Measurements from ENCODE around the gene ACTR3C.
A peak's percentile ranks its signal among the peaks of the same experiment; 100 is the strongest.

The ACTR3C gene

GRCh38 chr7:150322833-150323681, at the start of gene ACTR3C, which contains the start of gene LRRC61:
Gene ACTR3C, minus strand, starts transcription at chr7:150323545. Its CDS starts 28,249 bp downstream, at chr7:150295296.
Gene LRRC61, plus strand, starts transcription at chr7:150323355. Its CDS starts 13,507 bp downstream, at chr7:150336862.
- DNase-seq (ENCODE audit: low read depth) = no peak

DNA sequence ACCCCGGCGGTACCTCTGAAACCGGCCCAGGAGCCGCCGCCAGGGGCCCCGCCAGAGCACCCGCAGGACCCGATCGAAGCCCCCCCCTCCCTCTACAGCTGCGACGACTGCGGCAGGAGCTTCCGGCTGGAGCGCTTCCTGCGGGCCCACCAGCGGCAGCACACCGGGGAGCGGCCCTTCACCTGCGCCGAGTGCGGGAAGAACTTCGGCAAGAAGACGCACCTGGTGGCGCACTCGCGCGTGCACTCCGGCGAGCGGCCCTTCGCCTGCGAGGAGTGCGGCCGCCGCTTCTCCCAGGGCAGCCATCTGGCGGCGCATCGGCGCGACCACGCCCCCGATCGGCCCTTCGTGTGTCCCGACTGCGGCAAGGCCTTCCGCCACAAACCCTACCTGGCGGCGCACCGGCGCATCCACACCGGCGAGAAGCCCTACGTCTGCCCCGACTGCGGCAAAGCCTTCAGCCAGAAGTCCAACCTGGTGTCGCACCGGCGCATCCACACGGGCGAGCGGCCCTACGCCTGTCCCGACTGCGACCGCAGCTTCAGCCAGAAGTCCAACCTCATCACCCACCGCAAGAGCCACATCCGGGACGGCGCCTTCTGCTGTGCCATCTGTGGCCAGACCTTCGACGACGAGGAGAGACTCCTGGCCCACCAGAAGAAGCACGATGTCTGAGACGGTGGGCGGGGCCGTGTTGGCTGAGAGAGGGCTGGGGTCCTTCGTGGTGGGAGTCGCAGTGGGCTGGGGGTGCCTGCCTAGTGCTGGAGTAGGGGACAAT, 49.1 kb upstream of the ACTR3C start:
- DNase-seq (ENCODE audit: low read depth) = no peak

- no peak for DNase-seq (ENCODE audit: low read depth)
Measured at GRCh38 chr7:150371996-150372270, 48.6 kb upstream of the ACTR3C start.

DNA sequence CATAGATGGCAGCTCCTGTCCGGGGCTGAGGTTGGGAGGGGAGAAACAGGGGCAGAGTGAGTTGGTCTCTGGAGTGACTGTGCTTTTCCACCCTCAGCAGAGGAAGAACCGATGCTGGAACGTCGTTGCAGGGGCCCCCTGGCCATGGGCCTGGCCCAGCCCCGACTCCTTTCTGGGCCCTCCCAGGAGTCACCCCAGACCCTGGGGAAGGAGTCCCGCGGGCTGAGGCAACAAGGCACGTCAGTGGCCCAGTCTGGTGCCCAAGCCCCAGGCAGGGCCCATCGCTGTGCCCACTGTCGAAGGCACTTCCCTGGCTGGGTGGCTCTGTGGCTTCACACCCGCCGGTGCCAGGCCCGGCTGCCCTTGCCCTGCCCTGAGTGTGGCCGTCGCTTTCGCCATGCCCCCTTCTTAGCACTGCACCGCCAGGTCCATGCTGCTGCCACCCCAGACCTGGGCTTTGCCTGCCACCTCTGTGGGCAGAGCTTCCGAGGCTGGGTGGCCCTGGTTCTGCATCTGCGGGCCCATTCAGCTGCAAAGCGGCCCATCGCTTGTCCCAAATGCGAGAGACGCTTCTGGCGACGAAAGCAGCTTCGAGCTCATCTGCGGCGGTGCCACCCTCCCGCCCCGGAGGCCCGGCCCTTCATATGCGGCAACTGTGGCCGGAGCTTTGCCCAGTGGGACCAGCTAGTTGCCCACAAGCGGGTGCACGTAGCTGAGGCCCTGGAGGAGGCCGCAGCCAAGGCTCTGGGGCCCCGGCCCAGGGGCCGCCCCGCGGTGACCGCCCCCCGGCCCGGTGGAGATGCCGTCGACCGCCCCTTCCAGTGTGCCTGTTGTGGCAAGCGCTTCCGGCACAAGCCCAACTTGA, 48.0 kb upstream of the ACTR3C start:
- no peak for DNase-seq (ENCODE audit: low read depth)

DNA sequence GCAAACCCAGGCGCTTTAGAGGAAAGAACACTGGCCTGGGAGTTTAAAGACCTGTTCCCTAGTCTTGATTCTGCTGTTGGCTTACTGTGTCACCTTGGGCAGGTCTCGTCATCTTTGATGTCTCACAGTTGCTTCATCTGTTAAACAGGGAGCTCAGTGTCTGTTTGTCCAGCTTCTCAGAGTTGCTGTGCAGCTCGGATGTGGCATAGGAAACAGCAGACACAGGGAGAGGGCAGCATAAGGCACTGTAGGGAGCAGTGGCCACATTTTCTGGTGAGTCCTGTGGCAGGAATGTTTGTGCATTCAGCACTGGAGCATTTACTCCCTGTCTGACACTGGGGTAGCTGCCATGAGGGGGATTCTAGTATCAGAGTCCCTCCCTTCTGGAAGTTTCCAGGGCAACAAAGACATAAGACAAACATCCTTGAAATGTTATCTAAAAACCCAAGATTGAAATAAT, 47.3 kb upstream of the ACTR3C start:
- DNase-seq (ENCODE audit: low read depth) = peak; percentile 51

DNA sequence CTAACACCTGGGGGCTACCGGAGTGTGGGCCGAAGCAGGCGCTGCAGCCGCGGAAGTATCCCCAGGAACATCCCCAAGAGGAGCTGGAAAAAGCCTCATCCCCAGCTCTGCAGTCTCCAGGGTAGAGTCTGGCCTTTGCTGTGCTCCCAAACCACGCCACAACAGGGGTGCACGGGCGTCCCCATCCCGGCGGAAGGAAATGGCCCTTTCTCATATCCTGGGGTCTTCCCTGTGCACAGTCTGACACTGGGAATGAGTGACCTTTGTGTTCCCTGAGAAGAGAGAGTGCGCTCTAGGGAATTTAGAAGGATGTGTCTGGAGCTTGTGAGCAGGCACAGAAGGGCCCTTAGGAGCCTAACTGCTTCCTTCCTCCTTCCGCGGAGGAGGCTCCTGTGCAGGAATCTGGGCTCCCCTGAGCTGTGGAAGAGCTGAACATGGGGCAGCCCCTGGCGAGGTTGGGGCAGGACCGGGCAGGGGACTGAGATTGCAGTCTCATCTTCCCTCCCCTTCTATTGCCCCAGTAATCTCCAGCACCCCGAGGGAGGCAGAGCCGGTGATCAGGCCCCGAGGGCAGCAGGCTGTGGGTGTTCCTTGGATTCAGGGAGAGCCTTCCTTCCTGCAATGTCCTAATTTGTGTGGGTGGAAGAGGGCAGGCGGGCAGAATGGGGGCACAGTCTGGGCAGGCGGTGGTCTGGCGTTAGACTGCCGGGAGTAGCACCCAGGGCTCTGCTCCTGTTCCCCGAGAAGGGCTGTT, 46.6 kb upstream of the ACTR3C start:
- no peak for DNase-seq (ENCODE audit: low read depth)

DNA sequence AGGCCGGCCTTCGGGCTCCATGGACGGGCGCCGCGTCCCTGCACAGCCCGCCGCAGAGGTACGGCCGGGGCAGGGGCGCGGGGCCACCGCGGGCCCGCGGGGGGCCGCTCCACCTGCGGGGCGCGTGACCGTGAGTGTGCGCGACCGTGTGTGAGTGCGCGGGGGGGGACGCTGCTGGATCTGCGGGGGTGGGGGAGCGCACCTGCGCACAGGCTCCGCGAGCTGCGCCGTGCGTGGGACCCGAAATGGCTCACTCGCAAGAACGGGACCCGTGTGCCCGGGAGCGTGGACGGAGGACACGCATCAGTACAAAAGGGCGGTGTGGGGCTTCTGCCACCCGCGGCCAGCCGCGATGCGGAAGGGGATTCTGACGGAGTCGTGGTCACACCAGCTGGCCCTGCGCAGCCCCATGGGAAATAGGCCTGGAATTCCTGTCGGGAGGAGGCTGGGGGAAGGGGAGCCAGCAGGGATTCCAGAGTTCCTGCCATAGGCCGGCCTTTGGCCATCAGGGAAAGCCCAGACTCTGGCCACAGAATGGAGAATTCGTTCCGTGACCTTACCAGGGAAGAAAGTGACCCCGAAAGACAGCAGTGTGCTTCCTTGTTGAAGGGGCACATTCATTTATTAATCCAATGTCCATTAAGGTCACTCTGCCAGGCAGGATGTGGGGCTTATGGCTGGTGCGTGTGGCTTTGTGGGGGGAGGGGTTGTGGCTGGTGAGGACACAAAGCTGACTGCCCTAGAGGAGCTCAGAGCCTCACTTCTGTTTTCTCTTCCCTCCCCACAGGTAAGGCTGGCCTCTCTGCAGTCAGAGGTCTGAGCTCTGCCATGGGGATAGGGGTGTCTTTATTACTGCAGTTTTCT, 45.8 kb upstream of the ACTR3C start:
- no peak for DNase-seq (ENCODE audit: low read depth)

DNA sequence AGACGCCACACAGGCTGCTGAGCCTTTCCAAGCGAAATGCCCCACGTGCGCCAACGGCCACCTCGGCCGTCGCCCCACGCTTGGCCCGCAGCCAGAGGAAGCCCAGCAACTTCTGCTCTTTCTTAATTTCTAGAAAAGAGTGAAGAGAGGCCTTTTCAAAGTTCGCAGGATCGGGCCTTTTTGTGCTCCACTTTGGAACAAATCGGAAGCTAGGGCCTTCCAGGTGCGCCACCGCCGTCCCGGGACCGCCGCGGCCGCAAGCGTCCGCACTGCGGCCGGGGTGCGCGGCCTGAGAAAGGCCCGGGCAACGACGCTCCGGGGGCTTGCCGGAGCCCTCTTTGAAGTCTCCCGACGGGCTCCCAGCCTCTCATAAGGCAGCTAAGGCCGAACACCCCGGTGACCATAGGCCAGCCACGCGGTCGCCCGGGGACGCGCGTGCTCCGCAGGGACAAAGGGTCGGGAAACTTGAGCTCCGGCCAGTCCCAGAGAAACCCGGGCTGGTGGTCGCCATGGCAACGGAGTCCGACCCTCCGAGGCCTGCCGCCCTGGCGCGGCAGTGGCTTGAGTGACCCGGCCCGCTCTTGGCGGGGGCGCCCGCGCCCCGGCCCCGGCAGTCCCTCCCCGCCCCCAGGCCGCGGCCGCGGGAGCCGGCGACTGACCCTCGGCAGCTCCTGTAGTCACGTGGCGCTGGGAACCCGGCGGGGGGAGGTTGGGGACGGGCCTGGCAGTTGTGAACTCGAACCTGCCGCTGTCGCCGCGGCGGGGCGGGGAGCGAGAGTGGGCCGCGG, 44.9 kb upstream of the ACTR3C start, which contains the start of gene REPIN1:
TSS of gene REPIN1 (plus strand) at position 727 of the 788 bp plus-strand sequence. CDS start 890 bp downstream, outside the sequence.
- peak; percentile 65 for DNase-seq (ENCODE audit: low read depth)

- no peak for DNase-seq (ENCODE audit: low read depth)
Measured at GRCh38 chr7:150367677-150368095, 44.3 kb upstream of the ACTR3C start.

DNA sequence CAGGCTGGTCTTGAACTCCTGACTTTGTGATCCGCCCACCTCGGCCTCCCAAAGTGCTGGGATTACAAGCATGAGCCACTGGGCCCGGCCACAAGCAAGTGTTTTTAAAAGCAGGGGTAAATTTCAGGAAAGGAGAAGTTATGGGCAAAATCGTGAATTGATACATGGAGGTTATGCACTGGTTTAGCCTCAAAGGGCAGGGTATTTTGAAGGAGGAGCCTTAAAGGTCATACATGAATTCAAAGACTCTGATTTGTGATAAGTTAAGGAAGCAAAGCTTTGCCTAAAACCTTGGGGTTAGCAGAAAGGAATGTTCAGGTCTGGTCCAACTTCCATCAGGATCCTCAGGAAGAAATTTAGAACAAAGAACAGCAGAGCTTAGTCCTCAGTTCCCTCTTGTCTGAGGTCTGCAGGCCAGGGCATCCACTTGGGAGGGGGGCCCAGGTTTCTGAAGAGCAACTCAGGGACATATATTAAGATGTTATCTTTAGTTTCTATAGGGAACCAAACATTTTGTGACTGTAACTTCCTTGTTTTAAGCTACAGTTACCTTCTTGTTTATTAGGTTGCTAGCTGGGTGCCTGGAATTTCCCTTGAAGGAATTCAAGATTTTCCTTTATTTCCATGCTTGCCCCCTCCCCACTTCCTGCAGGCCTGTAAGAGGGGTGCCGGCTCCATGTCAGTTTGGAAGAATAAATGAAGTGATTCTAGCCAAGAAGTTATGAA, 42.5 kb upstream of the ACTR3C start:
- no peak for DNase-seq (ENCODE audit: low read depth)

DNA sequence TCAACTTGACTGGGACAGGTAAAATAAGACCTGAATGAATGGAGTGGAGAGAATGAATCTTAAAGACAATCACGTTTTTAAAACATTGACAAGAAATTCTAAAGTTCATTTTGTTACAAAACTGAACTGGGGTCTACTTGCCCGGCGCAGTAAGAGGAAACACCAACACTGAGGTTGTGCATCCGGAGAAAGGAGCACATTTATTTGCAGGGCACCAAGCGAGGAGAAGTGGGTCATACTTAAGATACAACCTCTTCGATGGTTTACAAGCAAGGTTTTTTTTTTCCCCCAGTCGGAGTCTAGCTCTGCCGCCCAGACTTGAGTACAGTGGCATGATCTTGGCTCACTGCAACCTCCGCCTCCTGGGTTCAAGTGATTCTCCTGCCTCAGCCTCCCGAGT, 41.8 kb upstream of the ACTR3C start:
- no peak for DNase-seq (ENCODE audit: low read depth)

GRCh38 chr7:150363872-150364271, 40.5 kb upstream of the ACTR3C start:
- no peak for DNase-seq (ENCODE audit: low read depth)

- no peak for DNase-seq (ENCODE audit: low read depth)
Measured at GRCh38 chr7:150363370-150363769, 40.0 kb upstream of the ACTR3C start.

- no peak for DNase-seq (ENCODE audit: low read depth)
Measured at GRCh38 chr7:150361807-150362621, 38.7 kb upstream of the ACTR3C start.

GRCh38 chr7:150361402-150361801, 38.1 kb upstream of the ACTR3C start:
- DNase-seq (ENCODE audit: low read depth) = no peak

- no peak for DNase-seq (ENCODE audit: low read depth)
Measured at GRCh38 chr7:150360363-150361058, 37.2 kb upstream of the ACTR3C start.

GRCh38 chr7:150359622-150360362, 36.4 kb upstream of the ACTR3C start:
- DNase-seq (ENCODE audit: low read depth) = no peak
